ENCODE measurements around the gene KRT77.

KRT77 gene

DNA sequence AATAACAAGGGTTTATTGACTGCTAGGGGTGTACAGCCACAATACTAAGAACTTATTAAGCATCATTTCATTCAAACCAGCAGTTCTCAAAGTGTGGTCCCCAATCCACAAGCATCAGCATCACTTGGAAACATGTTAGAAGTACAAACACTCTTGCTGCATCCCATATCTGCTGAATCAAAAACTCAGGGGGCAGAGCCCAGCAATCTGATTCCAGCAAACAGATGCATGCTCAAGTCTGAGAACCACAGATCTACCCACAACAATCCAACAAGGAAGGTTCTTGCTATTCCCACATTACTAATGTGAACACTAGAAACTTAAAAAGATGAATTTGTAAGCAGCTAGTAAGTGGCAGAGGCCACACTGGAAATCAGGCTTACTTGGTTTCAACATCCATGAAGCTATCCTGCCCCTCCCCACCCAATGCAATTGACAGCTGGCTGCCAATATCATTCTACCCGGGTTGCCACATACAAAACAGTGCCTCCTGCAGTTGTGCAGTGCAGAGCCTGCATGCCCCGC lies 6.2 kb downstream of the KRT77 start:
- H4K20me1 ChIP-seq (ENCODE audit: insufficient read depth, low read length): no peaks in the 10 kb centered on the region
- H3K4me3 ChIP-seq (ENCODE audit: low read length): no peak overlapping the region
- H2AFZ ChIP-seq (ENCODE audit: low read length): no peak overlapping the region
- H3K27me3 ChIP-seq (replicated peaks; ENCODE audit: insufficient read depth, low read length): peaks cover 94% of the 10 kb centered on the region
- H3K9me3 ChIP-seq (replicated peaks; ENCODE audit: insufficient read depth, low read length): no peaks in the 10 kb centered on the region
- no peak overlapping the region for H3K9ac ChIP-seq (ENCODE audit: low read length)
- DNase-seq: no peak
- H3K9me2 ChIP-seq (replicated peaks; ENCODE audit: insufficient read depth, low read length): no peaks in the 10 kb centered on the region
- no peaks in the 10 kb centered on the region for H3K4me1 ChIP-seq (ENCODE audit: low read length)
- H3K27ac ChIP-seq (ENCODE audit: low read length): no peak overlapping the region
- TF ChIP-seq, protein P1, sequence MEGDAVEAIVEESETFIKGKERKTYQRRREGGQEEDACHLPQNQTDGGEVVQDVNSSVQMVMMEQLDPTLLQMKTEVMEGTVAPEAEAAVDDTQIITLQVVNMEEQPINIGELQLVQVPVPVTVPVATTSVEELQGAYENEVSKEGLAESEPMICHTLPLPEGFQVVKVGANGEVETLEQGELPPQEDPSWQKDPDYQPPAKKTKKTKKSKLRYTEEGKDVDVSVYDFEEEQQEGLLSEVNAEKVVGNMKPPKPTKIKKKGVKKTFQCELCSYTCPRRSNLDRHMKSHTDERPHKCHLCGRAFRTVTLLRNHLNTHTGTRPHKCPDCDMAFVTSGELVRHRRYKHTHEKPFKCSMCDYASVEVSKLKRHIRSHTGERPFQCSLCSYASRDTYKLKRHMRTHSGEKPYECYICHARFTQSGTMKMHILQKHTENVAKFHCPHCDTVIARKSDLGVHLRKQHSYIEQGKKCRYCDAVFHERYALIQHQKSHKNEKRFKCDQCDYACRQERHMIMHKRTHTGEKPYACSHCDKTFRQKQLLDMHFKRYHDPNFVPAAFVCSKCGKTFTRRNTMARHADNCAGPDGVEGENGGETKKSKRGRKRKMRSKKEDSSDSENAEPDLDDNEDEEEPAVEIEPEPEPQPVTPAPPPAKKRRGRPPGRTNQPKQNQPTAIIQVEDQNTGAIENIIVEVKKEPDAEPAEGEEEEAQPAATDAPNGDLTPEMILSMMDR (IDR thresholded peaks at IDR 0.05; ENCODE audit: low read length): no peak
- TF ChIP-seq EZH2 (optimal IDR thresholded peaks at IDR 0.05; ENCODE audit: low read depth, low read length): no peak
- TF ChIP-seq EZH2phosphoT487 (IDR thresholded peaks at IDR 0.05; ENCODE audit: low read length): no peak
- no peaks in the 10 kb centered on the region for H3F3A ChIP-seq (ENCODE audit: insufficient read depth, low read length)
- H3K79me2 ChIP-seq (ENCODE audit: low read length): no peaks in the 10 kb centered on the region
- H3K4me2 ChIP-seq (ENCODE audit: low read depth, low read length): no peak overlapping the region
- no peaks in the 10 kb centered on the region for H3K36me3 ChIP-seq (replicated peaks; ENCODE audit: insufficient read depth, low read length)

DNA sequence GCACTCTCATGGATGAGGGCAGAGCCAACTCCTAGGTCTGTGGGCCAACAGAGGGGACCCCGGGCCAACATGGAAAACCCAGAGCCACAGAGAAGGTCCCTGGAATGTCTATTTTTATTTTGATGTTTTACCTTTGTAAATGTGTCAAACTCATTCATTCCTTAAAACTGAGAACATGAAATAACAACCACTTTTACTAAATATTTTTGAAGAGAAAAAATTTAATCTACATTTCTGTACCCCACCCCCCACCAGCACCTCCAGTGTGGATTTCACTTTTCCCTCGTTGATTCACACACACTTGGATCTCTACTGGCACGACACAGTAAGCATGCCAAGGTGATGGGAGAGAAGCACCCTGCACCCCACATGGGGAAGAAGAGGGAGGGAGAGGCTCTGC lies 6.7 kb downstream of the KRT77 start:
- TF ChIP-seq EZH2 (optimal IDR thresholded peaks at IDR 0.05; ENCODE audit: low read depth, low read length) (no peak), EZH2phosphoT487 (IDR thresholded peaks at IDR 0.05; ENCODE audit: low read length) (no peak)
- TF ChIP-seq, protein P1 (IDR thresholded peaks at IDR 0.05; ENCODE audit: low read length): no peak
- H3K4me3 ChIP-seq (ENCODE audit: low read length): no peak overlapping the region
- H3F3A ChIP-seq (ENCODE audit: insufficient read depth, low read length): no peaks in the 10 kb centered on the region
- H3K9me2 ChIP-seq (replicated peaks; ENCODE audit: insufficient read depth, low read length): no peaks in the 10 kb centered on the region
- no peaks in the 10 kb centered on the region for H4K20me1 ChIP-seq (ENCODE audit: insufficient read depth, low read length)
- H2AFZ ChIP-seq (ENCODE audit: low read length): no peak overlapping the region
- H3K4me1 ChIP-seq (ENCODE audit: low read length): no peaks in the 10 kb centered on the region
- no peaks in the 10 kb centered on the region for H3K79me2 ChIP-seq (ENCODE audit: low read length)
- H3K27ac ChIP-seq (ENCODE audit: low read length): no peak overlapping the region
- H3K9me3 ChIP-seq (replicated peaks; ENCODE audit: insufficient read depth, low read length): no peaks in the 10 kb centered on the region
- DNase-seq: no peak
- no peaks in the 10 kb centered on the region for H3K36me3 ChIP-seq (replicated peaks; ENCODE audit: insufficient read depth, low read length)
- H3K9ac ChIP-seq (ENCODE audit: low read length): no peak overlapping the region
- H3K27me3 ChIP-seq (replicated peaks; ENCODE audit: insufficient read depth, low read length): peaks cover 95% of the 10 kb centered on the region
- H3K4me2 ChIP-seq (ENCODE audit: low read depth, low read length): no peak overlapping the region

DNA sequence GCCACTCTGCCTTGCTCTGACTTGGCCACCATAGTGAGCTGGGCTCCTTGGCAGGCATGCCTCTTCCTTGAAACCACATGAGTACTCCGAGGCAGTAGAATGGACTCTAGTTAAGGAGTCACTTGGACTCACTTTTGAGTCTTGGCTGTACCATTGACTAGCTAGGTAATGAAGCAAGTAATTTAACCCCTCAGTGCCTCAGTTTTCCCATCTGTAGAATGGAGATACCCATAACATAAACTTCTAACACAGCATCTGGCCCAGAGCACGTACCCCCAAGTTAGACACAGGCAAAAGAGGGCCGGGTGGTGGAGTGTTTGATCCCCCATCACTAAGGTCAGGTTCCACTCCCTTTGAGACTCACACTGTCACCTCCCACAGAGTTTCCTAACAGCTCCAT lies 8.3 kb downstream of the KRT77 start:
- H4K20me1 ChIP-seq (ENCODE audit: insufficient read depth, low read length): no peaks in the 10 kb centered on the region
- no peaks in the 10 kb centered on the region for H3K9me2 ChIP-seq (replicated peaks; ENCODE audit: insufficient read depth, low read length)
- no peak for DNase-seq
- TF ChIP-seq EZH2 (optimal IDR thresholded peaks at IDR 0.05; ENCODE audit: low read depth, low read length) (no peak), EZH2phosphoT487 (IDR thresholded peaks at IDR 0.05; ENCODE audit: low read length) (no peak)
- TF ChIP-seq, protein P1 (IDR thresholded peaks at IDR 0.05; ENCODE audit: low read length): no peak
- H3K36me3 ChIP-seq (replicated peaks; ENCODE audit: insufficient read depth, low read length): no peaks in the 10 kb centered on the region
- H3K27me3 ChIP-seq (replicated peaks; ENCODE audit: insufficient read depth, low read length): peaks cover 98% of the 10 kb centered on the region
- no peaks in the 10 kb centered on the region for H3K9me3 ChIP-seq (replicated peaks; ENCODE audit: insufficient read depth, low read length)
- H3F3A ChIP-seq (ENCODE audit: insufficient read depth, low read length): no peaks in the 10 kb centered on the region
- no peaks in the 10 kb centered on the region for H3K4me1 ChIP-seq (ENCODE audit: low read length)
- no peak overlapping the region for H3K9ac ChIP-seq (ENCODE audit: low read length)
- H2AFZ ChIP-seq (ENCODE audit: low read length): no peak overlapping the region
- no peak overlapping the region for H3K27ac ChIP-seq (ENCODE audit: low read length)
- no peak overlapping the region for H3K4me2 ChIP-seq (ENCODE audit: low read depth, low read length)
- no peak overlapping the region for H3K4me3 ChIP-seq (ENCODE audit: low read length)
- no peaks in the 10 kb centered on the region for H3K79me2 ChIP-seq (ENCODE audit: low read length)
